ENCODE data around the gene HIGD2A. TPM values are rescaled to one million over a fixed set of nuclear protein-coding genes. Genes with fewer than 3 reads are reported as not detected.

HIGD2A gene
- total RNA-seq, 4 donors from 2014 or later = 54.3 to 96.3 (median 85.1) TPM

DNA sequence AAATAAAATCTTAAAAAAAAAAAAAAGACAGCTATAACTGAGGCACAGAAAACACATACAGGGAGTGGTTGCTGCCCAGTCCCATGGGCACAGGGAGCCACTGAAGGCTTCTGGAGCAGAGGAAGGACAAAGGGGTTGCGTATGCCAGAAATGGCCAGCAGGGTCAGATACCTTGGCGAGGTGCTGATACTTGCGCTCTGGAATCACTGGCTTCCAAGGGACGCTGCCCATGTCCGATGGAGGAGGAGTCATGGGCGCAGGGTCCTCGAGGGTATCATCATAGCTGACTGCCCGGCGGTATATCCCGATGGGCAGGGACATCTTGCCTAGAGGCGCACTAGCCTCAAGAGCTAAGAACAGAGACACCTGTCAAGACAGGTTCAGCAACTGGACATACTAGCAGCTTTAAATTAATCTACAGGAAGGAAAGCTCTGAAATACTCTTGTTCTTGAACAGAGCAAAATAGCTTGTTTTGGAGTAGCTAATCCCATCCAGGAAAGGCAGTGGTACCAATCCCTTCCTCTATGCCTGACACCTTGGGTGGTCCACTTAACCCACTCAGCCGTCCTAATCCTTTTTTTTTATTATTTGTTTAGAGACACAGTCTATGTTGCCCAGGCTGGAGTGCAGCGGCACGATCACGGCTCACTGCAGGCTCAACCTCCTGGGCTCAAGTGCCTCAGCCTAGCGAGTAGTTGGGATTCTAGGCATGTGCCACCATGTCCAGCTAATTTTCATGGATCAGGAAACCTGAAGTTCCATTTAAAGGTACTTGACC, 33.0 kb upstream of the HIGD2A start:
- no peak overlapping the region for H3K4me3 ChIP-seq
- WGBS, 2 donors = 89 to 92% methylated on average over 16 of the region's 16 CpGs
- no peak overlapping the region for H3K27ac ChIP-seq
- no peak for DNase-seq (ENCODE audit: low spot score in 2 of 2)
- peaks cover 0 to 79% (median 20%) of the 10 kb centered on the region in 3 donors for H3K36me3 ChIP-seq
- no peaks in the 10 kb centered on the region for H3K27me3 ChIP-seq
- no peaks in the 10 kb centered on the region for H3K9me3 ChIP-seq
- H3K4me1 ChIP-seq = peaks cover 0 to 29% (median 6%) of the 10 kb centered on the region in 4 donors
- TF ChIP-seq POLR2A (IDR thresholded peaks at IDR 0.05) (no peak), EP300 (IDR thresholded peaks at IDR 0.05) (no peak)
- TF ChIP-seq, protein P1, sequence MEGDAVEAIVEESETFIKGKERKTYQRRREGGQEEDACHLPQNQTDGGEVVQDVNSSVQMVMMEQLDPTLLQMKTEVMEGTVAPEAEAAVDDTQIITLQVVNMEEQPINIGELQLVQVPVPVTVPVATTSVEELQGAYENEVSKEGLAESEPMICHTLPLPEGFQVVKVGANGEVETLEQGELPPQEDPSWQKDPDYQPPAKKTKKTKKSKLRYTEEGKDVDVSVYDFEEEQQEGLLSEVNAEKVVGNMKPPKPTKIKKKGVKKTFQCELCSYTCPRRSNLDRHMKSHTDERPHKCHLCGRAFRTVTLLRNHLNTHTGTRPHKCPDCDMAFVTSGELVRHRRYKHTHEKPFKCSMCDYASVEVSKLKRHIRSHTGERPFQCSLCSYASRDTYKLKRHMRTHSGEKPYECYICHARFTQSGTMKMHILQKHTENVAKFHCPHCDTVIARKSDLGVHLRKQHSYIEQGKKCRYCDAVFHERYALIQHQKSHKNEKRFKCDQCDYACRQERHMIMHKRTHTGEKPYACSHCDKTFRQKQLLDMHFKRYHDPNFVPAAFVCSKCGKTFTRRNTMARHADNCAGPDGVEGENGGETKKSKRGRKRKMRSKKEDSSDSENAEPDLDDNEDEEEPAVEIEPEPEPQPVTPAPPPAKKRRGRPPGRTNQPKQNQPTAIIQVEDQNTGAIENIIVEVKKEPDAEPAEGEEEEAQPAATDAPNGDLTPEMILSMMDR (IDR thresholded peaks at IDR 0.05) = no peak

DNA sequence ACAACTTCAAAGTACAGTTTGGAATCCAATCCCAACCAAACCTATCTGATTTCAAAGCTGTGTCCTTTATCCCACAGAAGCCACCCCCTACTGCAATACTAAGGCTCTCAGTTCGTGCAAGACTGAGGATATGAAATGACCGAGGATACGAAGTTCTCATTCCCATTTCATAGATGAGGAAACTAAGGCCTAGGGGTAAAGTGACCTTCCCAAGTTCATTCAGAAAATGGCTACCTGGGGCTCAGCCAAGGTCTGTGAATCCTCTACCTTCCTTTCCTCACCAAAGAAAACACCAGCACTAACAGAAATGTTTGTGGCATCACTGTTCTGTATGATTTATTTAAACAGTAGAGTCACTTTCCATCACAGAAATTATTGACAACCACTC, 32.4 kb upstream of the HIGD2A start:
- no peak for DNase-seq (ENCODE audit: low spot score in 2 of 2)
- 84 to 85% methylated on average over 3 of the region's 3 CpGs for WGBS, 2 donors
- TF ChIP-seq, protein P1 (IDR thresholded peaks at IDR 0.05) = no peak
- TF ChIP-seq POLR2A (IDR thresholded peaks at IDR 0.05) (no peak), EP300 (IDR thresholded peaks at IDR 0.05) (no peak)
- Histone ChIP-seq H3K4me3 (no peak overlapping the region), H3K27ac (no peak overlapping the region), H3K36me3 (peaks cover 0 to 73% (median 20%) of the 10 kb centered on the region in 3 donors), H3K4me1 (peaks cover 0 to 32% (median 10%) of the 10 kb centered on the region in 4 donors), H3K9me3 (no peaks in the 10 kb centered on the region), H3K27me3 (no peaks in the 10 kb centered on the region)

DNA sequence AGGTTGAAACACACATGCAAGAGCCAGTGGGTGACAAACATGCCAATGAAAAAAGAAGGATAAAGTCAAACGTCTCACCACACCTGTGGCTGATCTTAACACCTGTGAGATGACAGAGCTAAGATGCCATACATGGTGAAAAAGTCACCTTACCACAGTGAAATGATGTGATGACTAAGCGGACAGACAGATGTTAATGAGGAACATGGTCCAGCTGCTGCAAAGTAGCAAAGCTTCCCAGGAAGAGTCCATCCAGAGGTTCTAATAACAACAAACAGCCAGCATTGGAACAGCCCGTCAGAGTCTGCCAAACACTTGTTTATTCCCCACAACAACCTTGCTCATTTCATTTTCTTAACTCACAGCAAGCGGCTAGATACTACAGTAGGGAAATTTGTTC, 28.9 kb upstream of the HIGD2A start:
- TF ChIP-seq, protein P1 (IDR thresholded peaks at IDR 0.05) = no peak
- TF ChIP-seq EP300 (IDR thresholded peaks at IDR 0.05) = no peak
- no peak for TF ChIP-seq POLR2A (IDR thresholded peaks at IDR 0.05)
- Histone ChIP-seq H3K36me3 (peaks cover 0 to 39% (median under 1%) of the 10 kb centered on the region in 3 donors), H3K4me1 (peaks cover 0 to 37% (median 12%) of the 10 kb centered on the region in 4 donors), H3K9me3 (no peaks in the 10 kb centered on the region), H3K4me3 (no peak overlapping the region), H3K27me3 (no peaks in the 10 kb centered on the region), H3K27ac (no peak overlapping the region)
- no peak for DNase-seq (ENCODE audit: low spot score in 2 of 2)
- WGBS, 2 donors = 61 to 68% methylated on average over 4 of the region's 4 CpGs

DNA sequence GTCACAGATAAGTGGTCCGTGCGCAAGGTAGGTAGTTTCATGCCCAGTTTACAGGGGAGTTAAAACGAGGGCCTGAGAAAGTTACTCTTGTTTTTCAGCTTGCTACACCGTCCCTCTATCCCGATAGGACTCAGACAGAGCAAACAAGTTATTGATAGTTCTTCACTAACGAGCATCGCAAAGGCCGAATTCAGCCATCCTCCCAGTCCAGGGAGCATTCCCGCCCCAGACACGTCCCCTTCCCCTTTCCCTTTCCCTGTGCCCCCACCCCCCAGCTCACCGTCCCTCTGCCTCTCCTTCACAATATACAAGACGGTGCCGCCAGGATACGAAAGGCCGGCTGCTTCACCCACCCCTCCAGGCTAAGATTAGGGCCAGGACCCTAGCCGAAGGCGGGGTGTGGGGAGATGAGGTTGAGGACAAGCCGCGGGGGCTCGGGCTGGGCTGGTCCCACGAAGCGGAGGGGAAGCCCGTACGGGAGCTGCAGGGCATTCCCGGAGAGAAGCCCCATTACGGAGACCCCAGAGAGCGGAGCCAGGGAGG, 27.6 kb upstream of the HIGD2A start:
- peak in 1 of 2 donors; percentile 9 for DNase-seq (ENCODE audit: low spot score in 2 of 2)
- Histone ChIP-seq H3K4me3 (peak overlapping the region; percentile 65 to 99 (median 78)), H3K36me3 (peaks cover 0 to 31% (median 0%) of the 10 kb centered on the region in 3 donors), H3K27ac (peak overlapping the region; percentile 22 to 89 (median 82)), H3K9me3 (no peaks in the 10 kb centered on the region), H3K27me3 (no peaks in the 10 kb centered on the region), H3K4me1 (peaks cover 0 to 41% (median 14%) of the 10 kb centered on the region in 4 donors)
- TF ChIP-seq, protein P1 (IDR thresholded peaks at IDR 0.05) = no peak
- TF ChIP-seq EP300 (IDR thresholded peaks at IDR 0.05) (no peak), POLR2A (IDR thresholded peaks at IDR 0.05) (no peak)
- 2 to 3% methylated on average over 26 to 27 of the region's 27 CpGs for WGBS, 2 donors
